AG04450 (cell line): Measurements from ENCODE around the gene TMEM202. TPM values are rescaled to one million over a fixed set of nuclear protein-coding genes. Genes with fewer than 3 reads are reported as not detected.
"Not testable (repeated sequence)": the region's sequence is repeated elsewhere in the genome, so short reads cannot be mapped to it uniquely, and the experiment has no call there.

Experiments used
- CTCF ChIA-PET: fragments of 300-600, 350-600 bp; formaldehyde crosslinking; extraction: SDS; loops from one replicate; lab custom pipeline; 2022; ENCODE audit warnings: antibody characterized with exemption, inconsistent platforms; lab: Charles Lee
- POLR2A ChIA-PET: fragments of 350-600 bp; formaldehyde crosslinking; extraction: SDS; loops from one replicate; lab custom pipeline; 2021; ENCODE audit warnings: antibody characterized with exemption, inconsistent platforms; lab: Yijun Ruan, JAX
- DNase-seq: peaks from one replicate; pipeline ENCODE4 v3.0.0-alpha.2; 2011; ENCODE audit warnings: low read depth, low spot score
- H3K27ac ChIP-seq: one replicate; pipeline ENCODE4 v1.5.1; 2012; ENCODE audit warnings: low read depth, low read length, control low read depth
- H3K27me3 ChIP-seq: one replicate; pipeline ENCODE4 v1.6.0; 2012; ENCODE audit warnings: low read length; ENCODE audit not compliant: control insufficient read depth, insufficient read depth
- H3K4me3 ChIP-seq: 2 replicates; pipeline ENCODE4 v1.5.1; 2011; ENCODE audit warnings: mild to moderate bottlenecking, low read depth, low read length, control low read depth
- H3K9me3 ChIP-seq: 2 replicates; pipeline ENCODE4 v1.5.1; 2012; ENCODE audit warnings: low read length; ENCODE audit not compliant: control insufficient read depth, insufficient read depth
- CTCF ChIP-seq: IDR thresholded peaks from 2 replicates; pipeline ENCODE4 v1.5.1; 2011; ENCODE audit warnings: low read depth, low read length, control low read depth, inconsistent platforms
- polyA plus RNA-seq: library from polyadenylated mRNA; depleted of rRNA; stranded (reverse); fragments of >200 nt; gene quantifications from 2 replicates; pipeline ENCODE4 v1.2.3, GENCODE V29; 2011

The TMEM202 gene
- polyA plus RNA-seq, 1 experiment, result not detected

- no peak for TF ChIP-seq CTCF
- ChIA-PET POLR2A (no interaction called here), CTCF (interaction anchor here (0.7 to 0.8 kb wide), 2 partner anchors 16 to 230 kb away, joined by 3 to 4 read pairs; no protein-coding TSS in a partner anchor)
- no peak for DNase-seq
- no peaks in the 10 kb centered on the region for H3K27me3 ChIP-seq
- H3K9me3 ChIP-seq, result no peaks in the 10 kb centered on the region
- H3K27ac ChIP-seq, result no peak overlapping the region
- H3K4me3 ChIP-seq, result no peak overlapping the region
These were observed 28.1 kb upstream of the TMEM202 start for GRCh38 chr15:72369964-72370363.

GRCh38 chr15:72372361-72372760, 25.7 kb upstream of the TMEM202 start:
- Histone ChIP-seq H3K27ac (no peak overlapping the region), H3K4me3 (no peak overlapping the region), H3K27me3 (no peaks in the 10 kb centered on the region), H3K9me3 (peaks cover 3% of the 10 kb centered on the region; the same call in 1 of the 2 replicates)
- no peak for TF ChIP-seq CTCF
- no peak for DNase-seq
- ChIA-PET POLR2A (no interaction called here), CTCF (no interaction called here)

GRCh38 chr15:72375501-72375845, 22.6 kb upstream of the TMEM202 start:
- no peak for DNase-seq
- TF ChIP-seq CTCF, result no peak
- Histone ChIP-seq H3K27me3 (peaks cover 4% of the 10 kb centered on the region), H3K27ac (peak overlapping the region; percentile 85), H3K9me3 (peaks cover 3% of the 10 kb centered on the region; the same call in 1 of the 2 replicates), H3K4me3 (peak overlapping the region; percentile 89)
- ChIA-PET POLR2A (interaction anchor here (0.5 to 1.7 kb wide), 11 partner anchors 9 to 1617 kb away, joined by 3 to 7 read pairs (median 3); no protein-coding TSS in a partner anchor), CTCF (interaction anchor here (2.5 kb wide), 1 partner anchor 225 kb away, joined by 9 read pairs; no protein-coding TSS in a partner anchor)

- CTCF ChIA-PET, result interaction anchor here (2.5 kb wide), 1 partner anchor 224 kb away, joined by 9 read pairs; no protein-coding TSS in a partner anchor
- H3K9me3 ChIP-seq, result peaks cover 3% of the 10 kb centered on the region; the same call in 1 of the 2 replicates
- peak within 1 kb of the TSS; percentile 89 for H3K4me3 ChIP-seq
- POLR2A ChIA-PET, result interaction anchor here (0.5 to 1.7 kb wide), 13 partner anchors 8 to 1616 kb away, joined by 3 to 7 read pairs (median 3); no protein-coding TSS in a partner anchor
- no peak for TF ChIP-seq CTCF
- peak within 1 kb of the TSS; percentile 85 for H3K27ac ChIP-seq
- DNase-seq, result peak; percentile 82
- H3K27me3 ChIP-seq, result peaks cover 4% of the 10 kb centered on the region
These were observed 22.1 kb upstream of the TMEM202 start, which contains the start of gene HEXA for GRCh38 chr15:72375846-72376581. Gene HEXA, minus strand, starts transcription at chr15:72376014. Its CDS starts 42 bp downstream, at chr15:72375972.

- ChIA-PET POLR2A (no interaction called here), CTCF (no interaction called here)
- H3K27me3 ChIP-seq, result peaks cover 4% of the 10 kb centered on the region
- TF ChIP-seq CTCF, result no peak
- no peak overlapping the region for H3K4me3 ChIP-seq
- H3K9me3 ChIP-seq, result peaks cover 3% of the 10 kb centered on the region; the same call in 1 of the 2 replicates
- DNase-seq, result no peak
- H3K27ac ChIP-seq, result no peak overlapping the region
These were observed 20.8 kb upstream of the TMEM202 start for GRCh38 chr15:72377331-72377730.

GRCh38 chr15:72379106-72379505, 19.0 kb upstream of the TMEM202 start:
- POLR2A ChIA-PET, result not testable (repeated sequence)

More at GRCh38 chr15:72379106-72379505, 19.0 kb upstream of the TMEM202 start:
- H3K27ac ChIP-seq, DNase-seq, H3K4me3 ChIP-seq, CTCF ChIA-PET, H3K9me3 ChIP-seq: not testable (repeated sequence)
- peaks cover 17% of the 10 kb centered on the region for H3K27me3 ChIP-seq
